WI38 (cell line): ENCODE results near the gene PKHD1.

Experiments used
- H3K4me3 ChIP-seq: 2 replicates; pipeline ENCODE4 v1.5.1; 2011; ENCODE audit warnings: low read depth, mild to moderate bottlenecking, control low read depth, low read length
- CTCF ChIP-seq: IDR thresholded peaks from 2 replicates; pipeline ENCODE4 v1.5.1; 2012; ENCODE audit warnings: low read depth, mild to moderate bottlenecking, control low read depth, low read length

The PKHD1 gene

GRCh38 chr6:52104979-52105378 is 17.6 kb upstream of the PKHD1 start:
- no peak overlapping the region for H3K4me3 ChIP-seq
- TF ChIP-seq CTCF, result no peak

- no peak overlapping the region for H3K4me3 ChIP-seq
- TF ChIP-seq CTCF, result no peak
Measured at GRCh38 chr6:52103623-52104022, 16.2 kb upstream of the PKHD1 start.

GRCh38 chr6:52102405-52102804 is 15.0 kb upstream of the PKHD1 start:
- TF ChIP-seq CTCF, result no peak
- no peak overlapping the region for H3K4me3 ChIP-seq

GRCh38 chr6:52098721-52099120 is 11.3 kb upstream of the PKHD1 start:
- TF ChIP-seq CTCF, result no peak
- H3K4me3 ChIP-seq, result no peak overlapping the region

DNA sequence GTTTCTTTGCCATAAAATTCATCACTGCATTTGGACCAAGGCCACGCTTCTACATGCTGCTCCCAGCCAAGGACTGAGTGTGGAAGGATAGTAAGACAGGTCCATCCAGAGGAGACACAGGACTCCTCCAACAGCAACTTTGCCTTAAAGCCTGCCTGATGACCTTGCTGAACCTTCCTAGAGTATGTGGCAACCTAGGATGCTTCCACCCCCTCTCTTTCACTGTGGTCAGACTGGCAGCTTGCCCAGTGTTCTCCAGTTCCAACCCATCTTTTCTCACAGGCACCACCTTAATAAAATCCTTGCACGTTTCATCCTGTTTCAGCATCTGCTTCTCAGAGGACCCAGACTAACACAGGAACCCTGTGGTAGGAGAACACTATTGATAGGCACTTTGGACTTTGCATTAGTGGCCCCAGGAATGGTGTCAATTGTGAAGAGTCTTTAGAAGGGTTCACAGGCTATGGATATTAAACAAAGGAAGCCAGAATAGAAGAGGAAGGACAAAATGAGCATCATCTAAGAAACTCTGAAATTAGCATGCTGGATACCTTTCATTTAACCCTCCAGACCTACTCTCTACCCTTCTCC is 2.4 kb upstream of the PKHD1 start:
- no peak for TF ChIP-seq CTCF
- no peak overlapping the region for H3K4me3 ChIP-seq

- no peak for TF ChIP-seq CTCF
- no peak overlapping the region for H3K4me3 ChIP-seq
Measured at GRCh38 chr6:52086741-52087140, 672 bp downstream of the PKHD1 start.

DNA sequence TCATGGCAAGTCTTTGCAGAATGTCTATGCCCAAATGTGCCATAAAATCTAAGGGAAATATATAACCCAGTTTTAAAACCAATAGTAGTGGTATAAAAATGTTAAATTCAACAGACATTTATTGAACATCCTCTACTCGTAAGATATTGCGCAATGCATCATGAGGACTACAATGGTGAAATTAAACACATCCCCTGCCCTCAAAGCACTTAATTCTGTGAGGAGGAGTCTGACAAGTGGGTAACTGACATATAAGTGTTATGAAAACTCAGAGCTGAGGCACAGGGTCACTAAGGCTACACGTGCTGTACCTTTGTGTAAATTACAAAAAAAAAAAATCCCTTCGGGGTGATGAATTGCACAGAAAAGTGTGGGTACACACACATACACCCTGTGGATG is 6.2 kb downstream of the PKHD1 start:
- no peak for TF ChIP-seq CTCF
- H3K4me3 ChIP-seq, result no peak overlapping the region
